Measurements from ENCODE around the gene INSYN2A. TPM values are rescaled to one million over a fixed set of nuclear protein-coding genes. Genes with fewer than 3 reads are reported as not detected.

Gene INSYN2A
- total and polyA plus RNA-seq, 2 experiments from 2014 or later = 0.28 to 1.3 TPM

DNA sequence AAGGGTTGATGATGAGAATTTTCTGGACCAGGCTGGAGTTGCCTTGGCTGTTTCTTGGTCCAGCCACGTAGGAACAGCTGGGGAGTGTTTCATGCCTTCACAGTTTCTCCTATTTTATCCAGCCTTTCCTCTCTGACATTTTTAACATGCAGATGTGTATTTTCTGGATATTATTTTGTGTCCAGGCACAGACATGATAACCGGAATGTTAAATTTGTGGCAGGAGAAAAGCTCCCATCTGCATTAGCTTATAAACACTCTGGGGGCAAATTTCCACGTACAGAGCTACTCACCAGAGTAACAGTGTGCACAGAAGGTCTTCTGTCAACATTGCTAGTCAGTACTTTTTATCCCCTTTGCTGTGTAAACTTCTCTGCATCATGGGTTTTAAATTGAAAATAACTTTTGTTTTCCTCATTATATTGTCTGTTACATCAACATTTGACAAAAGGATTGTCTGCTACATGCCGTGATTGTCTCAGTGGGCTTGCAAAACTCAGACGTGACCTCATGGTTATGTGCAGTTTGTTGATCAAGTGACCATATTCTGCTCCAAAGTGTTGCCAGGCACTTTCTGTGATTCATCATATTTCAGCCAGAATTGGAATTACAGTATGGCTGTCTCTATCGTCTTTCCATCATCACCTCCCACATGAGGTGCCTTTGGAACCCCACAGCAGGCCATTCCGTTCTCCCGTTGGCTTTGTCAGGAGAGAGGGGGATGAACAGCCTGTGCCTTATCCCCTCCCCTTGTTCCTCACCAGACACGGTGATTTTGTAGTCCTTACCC, 41.4 kb downstream of the INSYN2A start:
- H3K4me2 ChIP-seq = no peak overlapping the region
- Mint-ChIP-seq H3K36me3 (ENCODE audit: low read depth) (no peaks in the 10 kb centered on the region), H3K4me3 (no peak overlapping the region), H3K9me3 (no peaks in the 10 kb centered on the region), H3K27me3 (ENCODE audit: insufficient read depth, low read depth, poor library complexity) (no peaks in the 10 kb centered on the region), H3K4me1 (peaks cover 45% of the 10 kb centered on the region), H3K27ac (no peak overlapping the region)
- H2AFZ ChIP-seq = no peak overlapping the region
- no peaks in the 10 kb centered on the region for H3K36me3 ChIP-seq (ENCODE audit: insufficient read depth)
- peaks cover 7% of the 10 kb centered on the region for H4K20me1 ChIP-seq (replicated peaks; ENCODE audit: insufficient read depth)
- no peaks in the 10 kb centered on the region for H3K27me3 ChIP-seq (ENCODE audit: insufficient read depth)
- DNase-seq (ENCODE audit: low spot score) (no peak), ATAC-seq (no peak)
- H3K79me2 ChIP-seq (replicated peaks; ENCODE audit: insufficient read depth) = no peaks in the 10 kb centered on the region
- H3K4me3 ChIP-seq = no peak overlapping the region
- H3K9me2 ChIP-seq (ENCODE audit: insufficient read depth) = 0 out of 2 replicates have a peak, but pooled peaks cover 3% of the 10 kb centered on the region
- no peaks in the 10 kb centered on the region for H3F3A ChIP-seq (replicated peaks; ENCODE audit: low read depth)
- no peak overlapping the region for H3K27ac ChIP-seq (ENCODE audit: low read depth)
- TF ChIP-seq REST (IDR thresholded peaks at IDR 0.05; ENCODE audit: unreplicated experiment) = no peak
- no peak for TF ChIP-seq ZNF114 (CRISPR knock-in tag; IDR thresholded peaks at IDR 0.05)
- no peak for TF ChIP-seq POLR2AphosphoS5 (IDR thresholded peaks at IDR 0.05; ENCODE audit: low read depth)
- TF ChIP-seq, protein P1, sequence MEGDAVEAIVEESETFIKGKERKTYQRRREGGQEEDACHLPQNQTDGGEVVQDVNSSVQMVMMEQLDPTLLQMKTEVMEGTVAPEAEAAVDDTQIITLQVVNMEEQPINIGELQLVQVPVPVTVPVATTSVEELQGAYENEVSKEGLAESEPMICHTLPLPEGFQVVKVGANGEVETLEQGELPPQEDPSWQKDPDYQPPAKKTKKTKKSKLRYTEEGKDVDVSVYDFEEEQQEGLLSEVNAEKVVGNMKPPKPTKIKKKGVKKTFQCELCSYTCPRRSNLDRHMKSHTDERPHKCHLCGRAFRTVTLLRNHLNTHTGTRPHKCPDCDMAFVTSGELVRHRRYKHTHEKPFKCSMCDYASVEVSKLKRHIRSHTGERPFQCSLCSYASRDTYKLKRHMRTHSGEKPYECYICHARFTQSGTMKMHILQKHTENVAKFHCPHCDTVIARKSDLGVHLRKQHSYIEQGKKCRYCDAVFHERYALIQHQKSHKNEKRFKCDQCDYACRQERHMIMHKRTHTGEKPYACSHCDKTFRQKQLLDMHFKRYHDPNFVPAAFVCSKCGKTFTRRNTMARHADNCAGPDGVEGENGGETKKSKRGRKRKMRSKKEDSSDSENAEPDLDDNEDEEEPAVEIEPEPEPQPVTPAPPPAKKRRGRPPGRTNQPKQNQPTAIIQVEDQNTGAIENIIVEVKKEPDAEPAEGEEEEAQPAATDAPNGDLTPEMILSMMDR (conservative IDR thresholded peaks at IDR 0.05; ENCODE audit: low read depth in 2 of 2) = no peak
- no peak for TF ChIP-seq NANOG (IDR thresholded peaks at IDR 0.05; ENCODE audit: borderline replicate concordance)
- no peak for TF ChIP-seq EZH2 (IDR thresholded peaks at IDR 0.05; ENCODE audit: low read depth, unreplicated experiment)
- no peak for TF ChIP-seq STAT1 (IDR thresholded peaks at IDR 0.05; ENCODE audit: unreplicated experiment)
- TF ChIP-seq CREB1 (CRISPR knock-in tag; IDR thresholded peaks at IDR 0.05; ENCODE audit: low read depth) = no peak
- TF ChIP-seq, protein P2, sequence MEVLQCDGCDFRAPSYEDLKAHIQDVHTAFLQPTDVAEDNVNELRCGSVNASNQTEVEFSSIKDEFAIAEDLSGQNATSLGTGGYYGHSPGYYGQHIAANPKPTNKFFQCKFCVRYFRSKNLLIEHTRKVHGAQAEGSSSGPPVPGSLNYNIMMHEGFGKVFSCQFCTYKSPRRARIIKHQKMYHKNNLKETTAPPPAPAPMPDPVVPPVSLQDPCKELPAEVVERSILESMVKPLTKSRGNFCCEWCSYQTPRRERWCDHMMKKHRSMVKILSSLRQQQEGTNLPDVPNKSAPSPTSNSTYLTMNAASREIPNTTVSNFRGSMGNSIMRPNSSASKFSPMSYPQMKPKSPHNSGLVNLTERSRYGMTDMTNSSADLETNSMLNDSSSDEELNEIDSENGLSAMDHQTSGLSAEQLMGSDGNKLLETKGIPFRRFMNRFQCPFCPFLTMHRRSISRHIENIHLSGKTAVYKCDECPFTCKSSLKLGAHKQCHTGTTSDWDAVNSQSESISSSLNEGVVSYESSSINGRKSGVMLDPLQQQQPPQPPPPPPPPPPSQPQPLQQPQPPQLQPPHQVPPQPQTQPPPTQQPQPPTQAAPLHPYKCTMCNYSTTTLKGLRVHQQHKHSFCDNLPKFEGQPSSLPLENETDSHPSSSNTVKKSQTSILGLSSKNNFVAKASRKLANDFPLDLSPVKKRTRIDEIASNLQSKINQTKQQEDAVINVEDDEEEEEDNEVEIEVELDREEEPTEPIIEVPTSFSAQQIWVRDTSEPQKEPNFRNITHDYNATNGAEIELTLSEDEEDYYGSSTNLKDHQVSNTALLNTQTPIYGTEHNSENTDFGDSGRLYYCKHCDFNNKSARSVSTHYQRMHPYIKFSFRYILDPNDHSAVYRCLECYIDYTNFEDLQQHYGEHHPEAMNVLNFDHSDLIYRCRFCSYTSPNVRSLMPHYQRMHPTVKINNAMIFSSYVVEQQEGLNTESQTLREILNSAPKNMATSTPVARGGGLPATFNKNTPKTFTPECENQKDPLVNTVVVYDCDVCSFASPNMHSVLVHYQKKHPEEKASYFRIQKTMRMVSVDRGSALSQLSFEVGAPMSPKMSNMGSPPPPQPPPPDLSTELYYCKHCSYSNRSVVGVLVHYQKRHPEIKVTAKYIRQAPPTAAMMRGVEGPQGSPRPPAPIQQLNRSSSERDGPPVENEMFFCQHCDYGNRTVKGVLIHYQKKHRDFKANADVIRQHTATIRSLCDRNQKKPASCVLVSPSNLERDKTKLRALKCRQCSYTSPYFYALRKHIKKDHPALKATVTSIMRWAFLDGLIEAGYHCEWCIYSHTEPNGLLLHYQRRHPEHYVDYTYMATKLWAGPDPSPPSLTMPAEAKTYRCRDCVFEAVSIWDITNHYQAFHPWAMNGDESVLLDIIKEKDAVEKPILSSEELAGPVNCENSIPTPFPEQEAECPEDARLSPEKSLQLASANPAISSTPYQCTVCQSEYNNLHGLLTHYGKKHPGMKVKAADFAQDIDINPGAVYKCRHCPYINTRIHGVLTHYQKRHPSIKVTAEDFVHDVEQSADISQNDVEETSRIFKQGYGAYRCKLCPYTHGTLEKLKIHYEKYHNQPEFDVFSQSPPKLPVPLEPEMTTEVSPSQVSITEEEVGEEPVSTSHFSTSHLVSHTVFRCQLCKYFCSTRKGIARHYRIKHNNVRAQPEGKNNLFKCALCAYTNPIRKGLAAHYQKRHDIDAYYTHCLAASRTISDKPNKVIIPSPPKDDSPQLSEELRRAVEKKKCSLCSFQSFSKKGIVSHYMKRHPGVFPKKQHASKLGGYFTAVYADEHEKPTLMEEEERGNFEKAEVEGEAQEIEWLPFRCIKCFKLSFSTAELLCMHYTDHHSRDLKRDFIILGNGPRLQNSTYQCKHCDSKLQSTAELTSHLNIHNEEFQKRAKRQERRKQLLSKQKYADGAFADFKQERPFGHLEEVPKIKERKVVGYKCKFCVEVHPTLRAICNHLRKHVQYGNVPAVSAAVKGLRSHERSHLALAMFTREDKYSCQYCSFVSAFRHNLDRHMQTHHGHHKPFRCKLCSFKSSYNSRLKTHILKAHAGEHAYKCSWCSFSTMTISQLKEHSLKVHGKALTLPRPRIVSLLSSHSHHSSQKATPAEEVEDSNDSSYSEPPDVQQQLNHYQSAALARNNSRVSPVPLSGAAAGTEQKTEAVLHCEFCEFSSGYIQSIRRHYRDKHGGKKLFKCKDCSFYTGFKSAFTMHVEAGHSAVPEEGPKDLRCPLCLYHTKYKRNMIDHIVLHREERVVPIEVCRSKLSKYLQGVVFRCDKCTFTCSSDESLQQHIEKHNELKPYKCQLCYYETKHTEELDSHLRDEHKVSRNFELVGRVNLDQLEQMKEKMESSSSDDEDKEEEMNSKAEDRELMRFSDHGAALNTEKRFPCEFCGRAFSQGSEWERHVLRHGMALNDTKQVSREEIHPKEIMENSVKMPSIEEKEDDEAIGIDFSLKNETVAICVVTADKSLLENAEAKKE (CRISPR knock-in tag; IDR thresholded peaks at IDR 0.05) = no peak
- no peak for TF ChIP-seq ETS1 (IDR thresholded peaks at IDR 0.05)
- no peak for TF ChIP-seq EZH2phosphoT487 (IDR thresholded peaks at IDR 0.05; ENCODE audit: unreplicated experiment)
- no peak for TF ChIP-seq ZNF331 (CRISPR knock-in tag; IDR thresholded peaks at IDR 0.05; ENCODE audit: low read depth)
- peaks cover 15% of the 10 kb centered on the region for H3K4me1 ChIP-seq (ENCODE audit: insufficient read depth)

All from GM23338 (cell line).